ENCODE data around the gene HEXD. TPM values are rescaled to one million over a fixed set of nuclear protein-coding genes. Genes with fewer than 3 reads are reported as not detected.

HEXD gene
- total and polyA plus RNA-seq, 2 donors (not counting 3 experiments of a cell fraction or from before 2014, with no cell fraction given), result 12.9 to 18.6 TPM

GRCh38 chr17:82489117-82489516 is 71.0 kb downstream of the HEXD start:
- no peak overlapping the region for H3K27ac ChIP-seq (ENCODE audit: insufficient read depth, low read depth, low read length)
- dilution Hi-C loops (cut with MboI; ENCODE audit: extremely low pct_ligation_motif_present, low sequenced_read_pairs), result no loop called here
- TF ChIP-seq POLR2AphosphoS5 (IDR thresholded peaks at IDR 0.05; ENCODE audit: insufficient read depth, low read depth, low read length) (no peak), MAX (IDR thresholded peaks at IDR 0.05; ENCODE audit: insufficient read depth, insufficient read length) (no peak), FOS (IDR thresholded peaks at IDR 0.05; ENCODE audit: borderline replicate concordance, insufficient read depth, low read length) (no peak), EZH2 (IDR thresholded peaks at IDR 0.05; ENCODE audit: borderline replicate concordance, low read depth, low read length, severe bottlenecking) (no peak), POLR2A (IDR thresholded peaks at IDR 0.05; ENCODE audit: low read depth, low read length) (no peak), MYC (IDR thresholded peaks at IDR 0.05; ENCODE audit: low read depth, low read length) (no peak), CTCF (IDR thresholded peaks at IDR 0.05; ENCODE audit: extremely low read depth in 1 of 2, insufficient read depth in 1 of 2, low read depth in 1 of 2, low read length in 2 of 2) (no peak), JUN (IDR thresholded peaks at IDR 0.05; ENCODE audit: borderline replicate concordance, insufficient read depth, insufficient read length, low read depth) (no peak), GATA2 (IDR thresholded peaks at IDR 0.05; ENCODE audit: insufficient read depth, insufficient read length, low read depth, low read length) (no peak)
- no peaks in the 10 kb centered on the region for H4K20me1 ChIP-seq (replicated peaks; ENCODE audit: control insufficient read depth, extremely low read depth, insufficient read depth, low read length)
- no peaks in the 10 kb centered on the region for H3K79me2 ChIP-seq (ENCODE audit: control insufficient read depth, insufficient read depth, low read length)
- intact Hi-C loops (cut with micrococcal nuclease), result no loop called here
- no peaks in the 10 kb centered on the region for H3K4me1 ChIP-seq (ENCODE audit: control insufficient read depth, extremely low read depth, insufficient read depth, low read length)
- no TSS peak for BruUV-seq (replicated peaks)
- no peaks in the 10 kb centered on the region for H3K9me1 ChIP-seq (replicated peaks; ENCODE audit: control insufficient read depth, extremely low read depth, insufficient read depth, low read length)
- H3K4me2 ChIP-seq (ENCODE audit: insufficient read depth, low read length), result no peak overlapping the region
- peaks cover 2 to 26% of the 10 kb centered on the region in 2 experiments for H3K36me3 ChIP-seq (ENCODE audit: control insufficient read depth in 2 of 2, extremely low read depth in 1 of 2, insufficient read depth in 2 of 2, low read length in 2 of 2)
- H2AFZ ChIP-seq (ENCODE audit: low read depth, low read length), result no peak overlapping the region
- ChIA-PET POLR2A (no interaction called here), CTCF (interaction anchor here (0.6 to 1.2 kb wide), 2 partner anchors 17 to 62 kb away, joined by 3 to 4 read pairs; no protein-coding TSS in a partner anchor)
- H3K27me3 ChIP-seq (ENCODE audit: control insufficient read depth in 2 of 2, insufficient read depth in 2 of 2, low read length in 2 of 2), result no peaks in the 10 kb centered on the region
- H3K9ac ChIP-seq (replicated peaks; ENCODE audit: extremely low read depth, insufficient read depth, low read length), result no peak overlapping the region
- no peak overlapping the region for H3K4me3 ChIP-seq (replicated peaks in 1 of 3; ENCODE audit: insufficient read depth in 1 of 3, low read depth in 1 of 3, low read length in 3 of 3)
- FAIRE-seq (no peak), DNase-seq (ENCODE audit: low read depth, low spot score) (no peak)
- no peaks in the 10 kb centered on the region for H3K9me3 ChIP-seq (replicated peaks; ENCODE audit: control insufficient read depth, insufficient read depth, low read length)

Data from endothelial cell of umbilical vein (primary cell).